ENCODE measurements around the gene PRKAG2. TPM values are rescaled to one million over a fixed set of nuclear protein-coding genes. Genes with fewer than 3 reads are reported as not detected.

Gene PRKAG2
- total RNA-seq, 2 donors from 2014 or later = 23.2 to 28.4 TPM

- Mint-ChIP-seq H3K36me3 (ENCODE audit: insufficient read depth in 2 of 2) (no peaks in the 10 kb centered on the region), H3K27ac (no peak overlapping the region), H3K27me3 (ENCODE audit: low read depth) (no peaks in the 10 kb centered on the region), H3K9me3 (no peaks in the 10 kb centered on the region), H3K4me1 (ENCODE audit: low read depth) (peaks cover 17% of the 10 kb centered on the region), H3K4me3 (no peak overlapping the region)
- DNase-seq = no peak
- ATAC-seq (replicated peaks in 1 of 2) = no peak
Observed at GRCh38 chr7:151854720-151855071, 22.2 kb downstream of the PRKAG2 start.

- no peak for ATAC-seq (replicated peaks in 1 of 2)
- H3K36me3 Mint-ChIP-seq (ENCODE audit: insufficient read depth in 2 of 2) = no peaks in the 10 kb centered on the region
- no peak overlapping the region for H3K27ac Mint-ChIP-seq
Observed at GRCh38 chr7:151853896-151854719, 22.8 kb downstream of the PRKAG2 start.

DNA sequence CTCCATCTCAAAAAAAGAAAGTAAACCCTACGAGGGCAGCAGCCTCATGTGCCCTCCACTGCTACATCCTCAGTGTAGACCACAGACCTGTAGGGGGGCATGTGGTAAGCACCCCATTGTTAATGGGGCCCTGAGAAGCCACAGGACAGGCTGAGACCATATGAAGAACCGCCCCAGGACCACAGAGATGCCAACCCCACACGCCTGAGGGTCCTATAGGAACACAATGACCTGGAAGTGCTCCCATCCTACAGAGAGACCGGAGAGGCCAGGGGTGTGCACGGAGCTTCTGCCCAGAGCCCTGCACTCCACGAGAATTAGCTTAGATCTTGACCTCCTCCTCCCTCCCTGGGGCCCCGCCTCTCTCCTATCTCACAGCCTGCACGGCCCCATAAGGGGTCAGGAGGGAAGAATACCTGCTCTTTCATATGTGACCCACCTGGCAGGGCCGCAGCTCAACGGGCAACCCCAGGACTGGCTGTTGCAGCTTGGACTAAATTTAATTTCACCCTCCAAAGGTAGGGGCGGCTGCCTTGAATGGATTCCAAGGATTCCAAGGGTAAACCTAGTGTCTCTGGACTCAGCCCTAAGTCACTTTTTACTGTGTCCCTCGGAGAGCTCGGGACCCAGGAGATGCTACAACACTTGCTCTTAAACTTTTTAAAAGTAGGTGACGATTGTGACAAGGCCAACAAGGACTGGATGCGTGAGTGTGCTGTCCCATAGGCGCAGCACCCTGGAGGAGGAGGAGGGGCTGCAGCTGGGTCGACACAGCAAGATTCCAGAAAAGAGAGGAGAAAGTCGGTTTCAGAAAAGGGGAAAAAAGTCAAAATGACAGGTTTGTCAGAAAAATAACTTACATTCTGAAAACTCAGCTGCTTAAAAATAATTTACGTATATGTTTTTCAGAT, 24.2 kb downstream of the PRKAG2 start:
- Mint-ChIP-seq H3K27me3 (ENCODE audit: low read depth) (no peaks in the 10 kb centered on the region), H3K36me3 (ENCODE audit: insufficient read depth in 2 of 2) (no peaks in the 10 kb centered on the region), H3K9me3 (no peaks in the 10 kb centered on the region), H3K27ac (no peak overlapping the region), H3K4me3 (peak overlapping the region in 1 of 2 donors; percentile 35), H3K4me1 (ENCODE audit: low read depth) (peaks cover 17% of the 10 kb centered on the region)
- ATAC-seq (replicated peaks in 1 of 2) = no peak
- DNase-seq = no peak

More at GRCh38 chr7:151853896-151854719, 22.8 kb downstream of the PRKAG2 start:
- Mint-ChIP-seq H3K4me3 (no peak overlapping the region), H3K9me3 (no peaks in the 10 kb centered on the region), H3K27me3 (ENCODE audit: low read depth) (no peaks in the 10 kb centered on the region), H3K4me1 (ENCODE audit: low read depth) (peaks cover 17% of the 10 kb centered on the region)
- no peak for DNase-seq

DNA sequence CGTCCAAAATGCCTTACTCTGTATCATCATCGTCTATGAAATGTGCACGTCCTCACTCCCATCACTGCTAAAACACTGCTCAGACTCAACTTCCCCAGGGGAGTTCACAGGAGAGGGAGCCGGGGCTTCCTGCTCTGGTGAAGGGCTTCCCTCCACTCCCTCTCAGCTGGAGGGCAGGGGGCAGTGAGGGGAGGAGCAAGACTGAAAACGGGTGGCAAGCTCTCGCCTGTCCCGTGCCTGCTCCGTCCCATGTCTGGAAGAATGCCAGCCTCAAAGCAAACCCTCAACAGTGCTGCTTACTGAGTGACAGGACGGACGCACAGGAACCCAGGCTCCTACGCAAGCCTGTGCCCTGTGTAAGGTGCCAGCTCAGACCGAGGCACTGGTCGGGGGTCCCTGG, 25.1 kb downstream of the PRKAG2 start:
- Mint-ChIP-seq H3K27ac (peak overlapping the region; percentile 69), H3K4me3 (peak overlapping the region; percentile 80 to 86), H3K4me1 (ENCODE audit: low read depth) (peaks cover 17% of the 10 kb centered on the region), H3K9me3 (no peaks in the 10 kb centered on the region), H3K27me3 (ENCODE audit: low read depth) (no peaks in the 10 kb centered on the region), H3K36me3 (ENCODE audit: insufficient read depth in 2 of 2) (no peaks in the 10 kb centered on the region)
- DNase-seq (no peak), ATAC-seq (replicated peaks in 1 of 2) (peak; percentile 39 to 51)

- ATAC-seq (replicated peaks in 1 of 2) (peak; percentile 77 to 78), DNase-seq (peak; percentile 28 to 37)
- no peaks in the 10 kb centered on the region for H3K9me3 Mint-ChIP-seq
- no peaks in the 10 kb centered on the region for H3K36me3 Mint-ChIP-seq (ENCODE audit: insufficient read depth in 2 of 2)
- H3K27ac Mint-ChIP-seq = peak overlapping the region; percentile 69
- H3K4me1 Mint-ChIP-seq (ENCODE audit: low read depth) = peaks cover 17% of the 10 kb centered on the region
- H3K4me3 Mint-ChIP-seq = peak overlapping the region; percentile 80 to 86
- no peaks in the 10 kb centered on the region for H3K27me3 Mint-ChIP-seq (ENCODE audit: low read depth)
Observed at GRCh38 chr7:151851145-151851751, 25.7 kb downstream of the PRKAG2 start.

DNA sequence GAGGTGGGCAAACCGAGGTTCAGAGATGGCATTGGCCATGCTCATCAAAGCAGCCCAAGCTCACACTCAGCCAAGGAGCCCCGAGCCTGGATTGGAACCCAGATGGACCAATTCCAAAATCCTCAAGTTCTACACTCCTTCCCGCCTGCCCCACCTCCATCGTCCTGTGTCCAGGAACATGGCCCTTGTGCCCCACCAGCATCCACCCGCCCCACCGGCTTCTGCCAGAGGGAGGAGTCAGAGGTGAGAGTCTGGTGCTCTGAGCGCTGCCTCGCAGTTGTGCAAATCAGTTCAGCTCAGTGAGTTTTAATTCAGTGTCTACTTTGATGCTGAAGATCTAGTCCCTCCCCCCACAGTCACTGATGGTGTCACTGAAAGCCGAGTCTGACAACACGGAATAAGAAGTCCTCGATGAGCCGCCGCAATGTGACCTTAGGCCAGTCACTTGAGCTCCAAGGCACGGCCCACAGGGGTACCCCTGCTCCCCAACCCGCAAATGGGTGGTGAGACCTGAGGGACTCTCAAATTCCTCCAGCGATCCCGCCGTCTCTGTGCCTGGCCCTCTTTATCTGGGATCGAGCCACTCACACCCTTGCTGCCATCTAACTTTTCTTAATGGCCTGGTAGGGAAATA, 26.3 kb downstream of the PRKAG2 start:
- Mint-ChIP-seq H3K9me3 (no peaks in the 10 kb centered on the region), H3K27me3 (ENCODE audit: low read depth) (no peaks in the 10 kb centered on the region), H3K27ac (peak overlapping the region; percentile 3), H3K36me3 (ENCODE audit: insufficient read depth in 2 of 2) (no peaks in the 10 kb centered on the region), H3K4me1 (ENCODE audit: low read depth) (peaks cover 17% of the 10 kb centered on the region), H3K4me3 (peak overlapping the region; percentile 80 to 86)
- DNase-seq = no peak
- ATAC-seq (replicated peaks in 1 of 2) = no peak

GRCh38 chr7:151849879-151850260, 27.0 kb downstream of the PRKAG2 start:
- Mint-ChIP-seq H3K4me1 (ENCODE audit: low read depth) (peaks cover 17% of the 10 kb centered on the region), H3K4me3 (peak overlapping the region in 1 of 2 donors; percentile 31), H3K9me3 (no peaks in the 10 kb centered on the region), H3K27ac (no peak overlapping the region), H3K36me3 (ENCODE audit: insufficient read depth in 2 of 2) (no peaks in the 10 kb centered on the region), H3K27me3 (ENCODE audit: low read depth) (no peaks in the 10 kb centered on the region)
- ATAC-seq (replicated peaks in 1 of 2) = no peak
- DNase-seq = no peak

DNA sequence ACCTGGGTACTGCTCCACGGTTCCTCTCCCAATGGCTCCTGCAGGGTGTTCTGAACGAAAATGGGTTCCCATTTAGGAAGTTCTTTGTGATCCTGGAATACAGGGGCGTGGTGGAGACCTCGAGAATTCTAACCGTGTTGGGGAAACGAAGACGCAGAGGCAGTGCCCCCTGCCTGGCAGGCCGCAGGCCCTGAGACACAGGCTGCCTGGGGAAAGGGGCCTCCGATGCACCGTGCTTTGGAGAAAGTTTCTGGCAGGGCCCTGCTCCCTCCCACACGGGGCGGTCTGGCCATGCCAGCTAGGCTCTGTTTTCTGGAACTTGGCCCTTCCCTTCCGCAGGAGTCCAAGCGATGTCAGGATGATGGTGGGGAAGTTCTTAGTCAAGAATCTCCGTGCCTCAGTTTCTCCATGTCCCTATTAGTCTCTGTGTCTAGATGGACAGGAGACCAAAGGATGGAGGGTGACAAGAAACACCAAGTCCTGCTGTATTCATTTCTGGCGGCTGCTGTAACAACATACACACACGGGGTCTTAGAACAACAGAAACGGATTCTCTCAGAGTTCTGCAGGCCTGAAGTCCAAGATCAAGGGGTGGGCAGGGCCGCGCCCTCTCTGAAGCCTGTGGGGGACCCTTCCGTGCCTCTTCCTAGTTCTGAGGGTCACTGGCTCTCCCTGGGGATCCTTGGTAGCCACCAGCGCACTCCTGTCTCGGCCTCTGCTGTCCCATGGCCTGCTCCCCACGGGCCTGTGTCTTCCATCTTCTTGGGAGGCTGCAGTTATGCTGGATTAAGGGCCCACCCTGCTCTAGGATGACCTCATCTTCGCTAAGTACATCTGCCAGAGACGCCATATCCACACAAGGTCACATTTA, 27.7 kb downstream of the PRKAG2 start:
- no peak overlapping the region for H3K4me3 Mint-ChIP-seq
- H3K27me3 Mint-ChIP-seq (ENCODE audit: low read depth) = no peaks in the 10 kb centered on the region
- H3K36me3 Mint-ChIP-seq (ENCODE audit: insufficient read depth in 2 of 2) = no peaks in the 10 kb centered on the region
- H3K27ac Mint-ChIP-seq = no peak overlapping the region
- no peak for ATAC-seq (replicated peaks in 1 of 2)
- no peak for DNase-seq
- H3K4me1 Mint-ChIP-seq (ENCODE audit: low read depth) = peaks cover 17% of the 10 kb centered on the region
- H3K9me3 Mint-ChIP-seq = no peaks in the 10 kb centered on the region

DNA sequence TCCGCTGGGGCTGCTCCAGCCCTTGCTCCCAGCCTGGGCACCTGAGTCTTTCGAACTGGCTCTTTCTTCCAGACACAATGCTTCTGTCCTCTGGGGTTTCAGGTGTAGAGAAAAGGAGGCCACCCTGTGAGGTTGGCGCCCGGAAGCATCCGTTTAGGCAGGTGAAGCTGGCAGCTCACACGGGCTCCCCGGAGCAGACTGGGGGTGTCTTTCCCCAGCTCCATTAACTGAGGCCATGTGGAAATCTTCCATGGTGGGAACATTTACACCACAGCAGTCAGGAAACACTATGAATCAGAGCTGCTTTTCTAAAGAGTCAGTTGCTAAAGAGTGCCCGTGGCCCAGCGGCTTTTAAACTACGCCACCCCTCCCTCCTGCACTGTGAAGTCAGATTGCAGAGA, 29.2 kb downstream of the PRKAG2 start:
- Mint-ChIP-seq H3K4me1 (ENCODE audit: low read depth) (peaks cover 17% of the 10 kb centered on the region), H3K27me3 (ENCODE audit: low read depth) (no peaks in the 10 kb centered on the region), H3K27ac (no peak overlapping the region), H3K36me3 (ENCODE audit: insufficient read depth in 2 of 2) (no peaks in the 10 kb centered on the region), H3K4me3 (no peak overlapping the region), H3K9me3 (no peaks in the 10 kb centered on the region)
- no peak for ATAC-seq (replicated peaks in 1 of 2)
- no peak for DNase-seq

DNA sequence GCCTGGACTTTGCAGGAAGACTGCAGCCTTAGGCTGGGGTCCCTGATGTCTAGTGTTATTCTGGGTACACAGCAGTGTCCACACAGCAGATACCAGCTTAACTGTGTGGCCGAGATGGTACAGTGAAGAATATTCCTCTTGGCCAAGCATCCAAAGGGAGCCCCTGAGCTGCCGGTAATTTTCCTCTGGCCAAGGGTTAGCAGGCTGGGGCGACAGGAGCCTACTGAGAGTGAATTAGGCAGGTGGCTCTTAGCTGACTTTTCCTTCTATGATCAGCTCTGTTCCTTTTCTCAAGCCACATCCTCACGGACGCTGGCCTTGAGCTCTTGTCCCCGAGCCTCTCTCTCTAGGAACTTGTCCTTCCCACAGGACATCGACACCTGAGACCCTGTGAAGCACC, 29.8 kb downstream of the PRKAG2 start:
- no peak overlapping the region for H3K27ac Mint-ChIP-seq

GRCh38 chr7:151845412-151846205, 31.3 kb downstream of the PRKAG2 start:
- no peak for ATAC-seq (replicated peaks in 1 of 2)
- H3K4me1 Mint-ChIP-seq (ENCODE audit: low read depth) = peaks cover under 1% of the 10 kb centered on the region
- no peak overlapping the region for H3K4me3 Mint-ChIP-seq
- no peak for DNase-seq
- no peaks in the 10 kb centered on the region for H3K9me3 Mint-ChIP-seq
- no peak overlapping the region for H3K27ac Mint-ChIP-seq
- H3K36me3 Mint-ChIP-seq (ENCODE audit: insufficient read depth in 2 of 2) = no peaks in the 10 kb centered on the region
- H3K27me3 Mint-ChIP-seq (ENCODE audit: low read depth) = no peaks in the 10 kb centered on the region

More for the DNA sequence above, 29.8 kb downstream of the PRKAG2 start:
- peaks cover 16% of the 10 kb centered on the region for H3K4me1 Mint-ChIP-seq (ENCODE audit: low read depth)
- H3K9me3 Mint-ChIP-seq = no peaks in the 10 kb centered on the region
- no peak for ATAC-seq (replicated peaks in 1 of 2)
- no peaks in the 10 kb centered on the region for H3K36me3 Mint-ChIP-seq (ENCODE audit: insufficient read depth in 2 of 2)
- no peaks in the 10 kb centered on the region for H3K27me3 Mint-ChIP-seq (ENCODE audit: low read depth)
- DNase-seq = no peak
- no peak overlapping the region for H3K4me3 Mint-ChIP-seq
